Progenitor cell of endocrine pancreas (in vitro differentiated cells): ENCODE results near the gene RUNX2. TPM values are rescaled to one million over a fixed set of nuclear protein-coding genes. Genes with fewer than 3 reads are reported as not detected.

ENCODE experiments used
- DNase-seq: peaks from one replicate; pipeline ENCODE4 v3.0.0; 2021; ENCODE audit warnings: low spot score; ENCODE audit not compliant: unreplicated experiment
- H3K27ac Mint-ChIP-seq: 2 replicates; pipeline ENCODE4 v1.8.0; 2021; ENCODE audit warnings: mild to moderate bottlenecking, moderate library complexity, mixed read lengths
- H3K27me3 Mint-ChIP-seq: 2 replicates; pipeline ENCODE4 v1.8.0; 2021; ENCODE audit warnings: mixed read lengths
- H3K36me3 Mint-ChIP-seq: 2 replicates; pipeline ENCODE4 v1.8.0; 2022; ENCODE audit warnings: mixed read lengths; ENCODE audit not compliant: insufficient read depth
- H3K4me1 Mint-ChIP-seq: 2 replicates; pipeline ENCODE4 v1.8.0; 2021; ENCODE audit warnings: low read depth, mixed read lengths
- H3K4me3 Mint-ChIP-seq: 2 replicates; pipeline ENCODE4 v1.8.0; 2021; ENCODE audit warnings: low read depth, mild to moderate bottlenecking, moderate library complexity, mixed read lengths
- H3K9me3 Mint-ChIP-seq: 2 replicates; pipeline ENCODE4 v1.8.0; 2021; ENCODE audit warnings: low read depth, mixed read lengths
- total RNA-seq: library from RNA; stranded (reverse); gene quantifications from 2 replicates; pipeline ENCODE4 v1.2.1, GENCODE V29; 2021
- TF ChIP-seq, protein P1 (sequence below): fragments of 200-600 bp; sonication (generic); IDR thresholded peaks from one replicate; pipeline ENCODE4 v1.5.0; 2021; ENCODE audit warnings: antibody characterized with exemption, mild to moderate bottlenecking; ENCODE audit not compliant: unreplicated experiment

Gene RUNX2
- total RNA-seq, 1 donor from 2014 or later: 0.46 TPM

DNA sequence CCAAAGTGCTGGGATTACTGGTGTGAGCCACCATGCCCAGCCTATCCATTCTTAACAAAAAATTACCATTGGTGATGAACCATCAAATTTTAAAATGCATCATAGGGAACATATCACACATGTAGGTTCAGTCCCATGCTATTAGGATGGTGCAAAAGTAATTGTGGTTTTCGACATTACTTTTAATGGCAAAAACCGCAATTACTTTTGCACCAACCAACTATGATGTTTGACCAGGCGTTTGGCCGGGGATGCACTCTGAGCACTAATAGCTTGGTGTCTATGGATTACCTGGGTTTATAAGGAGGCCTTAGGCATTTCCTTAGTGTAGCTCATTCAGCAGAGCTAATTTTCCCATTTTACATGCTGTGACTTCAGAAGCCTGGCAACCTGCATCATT is 296.1 kb downstream of the RUNX2 start:
- H3K27me3 Mint-ChIP-seq: peaks cover 10% of the 10 kb centered on the region
- H3K9me3 Mint-ChIP-seq: no peaks in the 10 kb centered on the region
- no peak for DNase-seq
- H3K27ac Mint-ChIP-seq: no peak overlapping the region
- no peaks in the 10 kb centered on the region for H3K4me1 Mint-ChIP-seq
- no peaks in the 10 kb centered on the region for H3K36me3 Mint-ChIP-seq
- TF ChIP-seq, protein P1, sequence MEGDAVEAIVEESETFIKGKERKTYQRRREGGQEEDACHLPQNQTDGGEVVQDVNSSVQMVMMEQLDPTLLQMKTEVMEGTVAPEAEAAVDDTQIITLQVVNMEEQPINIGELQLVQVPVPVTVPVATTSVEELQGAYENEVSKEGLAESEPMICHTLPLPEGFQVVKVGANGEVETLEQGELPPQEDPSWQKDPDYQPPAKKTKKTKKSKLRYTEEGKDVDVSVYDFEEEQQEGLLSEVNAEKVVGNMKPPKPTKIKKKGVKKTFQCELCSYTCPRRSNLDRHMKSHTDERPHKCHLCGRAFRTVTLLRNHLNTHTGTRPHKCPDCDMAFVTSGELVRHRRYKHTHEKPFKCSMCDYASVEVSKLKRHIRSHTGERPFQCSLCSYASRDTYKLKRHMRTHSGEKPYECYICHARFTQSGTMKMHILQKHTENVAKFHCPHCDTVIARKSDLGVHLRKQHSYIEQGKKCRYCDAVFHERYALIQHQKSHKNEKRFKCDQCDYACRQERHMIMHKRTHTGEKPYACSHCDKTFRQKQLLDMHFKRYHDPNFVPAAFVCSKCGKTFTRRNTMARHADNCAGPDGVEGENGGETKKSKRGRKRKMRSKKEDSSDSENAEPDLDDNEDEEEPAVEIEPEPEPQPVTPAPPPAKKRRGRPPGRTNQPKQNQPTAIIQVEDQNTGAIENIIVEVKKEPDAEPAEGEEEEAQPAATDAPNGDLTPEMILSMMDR: no peak
- no peak overlapping the region for H3K4me3 Mint-ChIP-seq

DNA sequence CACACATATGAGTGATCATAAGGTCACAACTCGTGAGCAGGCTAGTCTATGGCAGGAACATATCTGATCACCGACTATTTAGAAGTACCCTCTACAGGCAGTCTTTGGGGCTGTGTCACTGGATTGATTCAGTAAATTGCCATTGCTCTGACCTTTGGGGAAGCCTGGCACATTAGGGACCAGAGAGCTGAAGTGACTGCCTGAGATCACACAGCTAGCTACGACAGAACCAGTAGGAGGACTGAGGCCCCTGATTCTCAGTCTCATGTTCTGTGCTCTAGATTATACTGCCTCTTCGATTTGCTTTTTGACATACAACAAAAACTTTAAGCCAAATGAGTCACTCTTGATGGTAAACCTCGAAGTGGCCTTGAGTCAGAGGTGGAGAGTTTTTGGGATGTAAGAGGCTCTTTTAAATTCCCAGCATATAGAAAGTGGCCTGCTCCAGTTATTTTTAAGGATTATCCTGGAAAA is 297.1 kb downstream of the RUNX2 start:
- no peak for DNase-seq
- H3K36me3 Mint-ChIP-seq: no peaks in the 10 kb centered on the region
- TF ChIP-seq, protein P1: no peak
- H3K4me1 Mint-ChIP-seq: no peaks in the 10 kb centered on the region
- H3K9me3 Mint-ChIP-seq: no peaks in the 10 kb centered on the region
- no peak overlapping the region for H3K4me3 Mint-ChIP-seq
- no peak overlapping the region for H3K27ac Mint-ChIP-seq
- peaks cover 10% of the 10 kb centered on the region for H3K27me3 Mint-ChIP-seq

- Mint-ChIP-seq H3K27ac (no peak overlapping the region), H3K4me3 (no peak overlapping the region), H3K27me3 (peaks cover 10% of the 10 kb centered on the region), H3K9me3 (no peaks in the 10 kb centered on the region), H3K4me1 (peaks cover 1% of the 10 kb centered on the region), H3K36me3 (no peaks in the 10 kb centered on the region)
- no peak for DNase-seq
- TF ChIP-seq, protein P1: no peak
Measured at GRCh38 chr6:45626087-45626891, 298.2 kb downstream of the RUNX2 start.

DNA sequence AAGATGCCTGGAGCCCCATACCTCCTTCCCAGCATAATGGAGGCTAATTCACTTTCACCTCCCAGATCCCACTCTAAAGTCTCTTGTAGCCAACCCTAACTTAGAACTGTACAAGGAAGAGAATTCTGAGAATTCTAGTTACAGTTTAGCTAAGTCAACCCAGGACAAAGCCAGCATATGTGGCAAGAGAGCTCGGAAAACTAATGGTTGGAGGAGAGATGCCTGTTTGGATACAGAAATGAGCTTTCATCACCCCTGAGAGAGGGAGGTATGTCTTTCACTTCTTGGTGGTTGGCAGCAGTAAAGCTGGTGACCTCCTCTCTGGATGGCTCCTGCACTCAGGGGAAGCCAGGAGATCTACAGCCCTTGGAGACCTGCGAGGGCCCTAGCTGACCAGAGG is 302.2 kb downstream of the RUNX2 start:
- Mint-ChIP-seq H3K4me1 (peaks cover 1% of the 10 kb centered on the region), H3K9me3 (no peaks in the 10 kb centered on the region), H3K27me3 (peaks cover 15% of the 10 kb centered on the region), H3K4me3 (no peak overlapping the region), H3K36me3 (no peaks in the 10 kb centered on the region), H3K27ac (no peak overlapping the region)
- no peak for DNase-seq
- TF ChIP-seq, protein P1: no peak

DNA sequence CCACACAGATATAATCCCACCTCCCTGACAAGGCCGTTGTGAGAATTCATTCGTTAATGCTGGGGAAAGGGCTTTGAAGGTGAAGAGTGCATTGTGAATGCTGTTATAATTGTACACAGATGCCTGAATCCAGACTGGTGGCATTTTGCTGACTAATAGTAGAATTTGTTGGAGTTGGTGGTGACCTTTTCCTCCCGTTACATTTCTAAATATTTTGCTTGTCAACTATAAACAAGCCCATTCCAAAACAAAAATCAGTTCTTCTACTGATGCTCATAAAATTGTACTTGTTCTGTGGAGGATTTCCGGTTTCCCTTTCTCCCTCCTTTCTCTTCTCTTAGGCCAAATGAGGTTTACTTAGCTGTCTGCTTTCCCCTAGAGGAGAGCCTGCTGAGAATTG is 302.7 kb downstream of the RUNX2 start:
- no peak for DNase-seq
- TF ChIP-seq, protein P1: no peak

More for the DNA sequence above, 302.7 kb downstream of the RUNX2 start:
- H3K36me3 Mint-ChIP-seq: no peaks in the 10 kb centered on the region
- peaks cover 1% of the 10 kb centered on the region for H3K4me1 Mint-ChIP-seq
- H3K9me3 Mint-ChIP-seq: no peaks in the 10 kb centered on the region
- H3K4me3 Mint-ChIP-seq: no peak overlapping the region
- no peak overlapping the region for H3K27ac Mint-ChIP-seq
- peaks cover 19% of the 10 kb centered on the region for H3K27me3 Mint-ChIP-seq
